Endothelial cell (in vitro differentiated cells): ENCODE measurements around the gene C22orf42. TPM values are rescaled to one million over a fixed set of nuclear protein-coding genes. Genes with fewer than 3 reads are reported as not detected.
A peak's percentile ranks its signal among the peaks of the same experiment; 100 is the strongest.
"Not testable (repeated sequence)": the region's sequence is repeated elsewhere in the genome, so short reads cannot be mapped to it uniquely, and the experiment has no call there.

Source experiments
- DNase-seq: peaks from one replicate; pipeline ENCODE4 v3.0.0; 2021; ENCODE audit warnings: low spot score
- H3K27ac Mint-ChIP-seq: one replicate; pipeline ENCODE4 v1.8.0; 2021; ENCODE audit warnings: mixed read lengths, inconsistent platforms; ENCODE audit not compliant: unreplicated experiment
- H3K27me3 Mint-ChIP-seq: one replicate; pipeline ENCODE4 v1.8.0; 2021; ENCODE audit warnings: mild to moderate bottlenecking, moderate library complexity, mixed read lengths, inconsistent platforms; ENCODE audit not compliant: unreplicated experiment
- H3K36me3 Mint-ChIP-seq: one replicate; pipeline ENCODE4 v1.8.0; 2021; ENCODE audit warnings: mild to moderate bottlenecking, low read depth, mixed read lengths, inconsistent platforms; ENCODE audit not compliant: unreplicated experiment
- H3K4me1 Mint-ChIP-seq: one replicate; pipeline ENCODE4 v1.8.0; 2021; ENCODE audit warnings: mild to moderate bottlenecking, mixed read lengths, inconsistent platforms; ENCODE audit not compliant: unreplicated experiment
- H3K4me3 Mint-ChIP-seq: one replicate; pipeline ENCODE4 v1.8.0; 2021; ENCODE audit warnings: mild to moderate bottlenecking, mixed read lengths, inconsistent platforms; ENCODE audit not compliant: unreplicated experiment
- H3K9me3 Mint-ChIP-seq: one replicate; pipeline ENCODE4 v1.8.0; 2021; ENCODE audit warnings: mixed read lengths, inconsistent platforms; ENCODE audit not compliant: unreplicated experiment
- total RNA-seq: library from RNA; stranded (reverse); fragmentation: NEBNext Ultra II Directional; extraction: Animal tissue kit (Norgen Biotek cat#: 25700); gene quantifications from one replicate; pipeline ENCODE4 v1.2.1, GENCODE V29; 2021; ENCODE audit not compliant: unreplicated experiment
- TF ChIP-seq, protein P1 (sequence below): fragments of 200-600 bp; sonication (generic); IDR thresholded peaks from one replicate; pipeline ENCODE4 v1.5.0; 2021; ENCODE audit warnings: antibody characterized with exemption; ENCODE audit not compliant: unreplicated experiment

Gene C22orf42
- total RNA-seq, 1 donor from 2014 or later, result not detected

- DNase-seq, result no peak
- TF ChIP-seq, protein P1, sequence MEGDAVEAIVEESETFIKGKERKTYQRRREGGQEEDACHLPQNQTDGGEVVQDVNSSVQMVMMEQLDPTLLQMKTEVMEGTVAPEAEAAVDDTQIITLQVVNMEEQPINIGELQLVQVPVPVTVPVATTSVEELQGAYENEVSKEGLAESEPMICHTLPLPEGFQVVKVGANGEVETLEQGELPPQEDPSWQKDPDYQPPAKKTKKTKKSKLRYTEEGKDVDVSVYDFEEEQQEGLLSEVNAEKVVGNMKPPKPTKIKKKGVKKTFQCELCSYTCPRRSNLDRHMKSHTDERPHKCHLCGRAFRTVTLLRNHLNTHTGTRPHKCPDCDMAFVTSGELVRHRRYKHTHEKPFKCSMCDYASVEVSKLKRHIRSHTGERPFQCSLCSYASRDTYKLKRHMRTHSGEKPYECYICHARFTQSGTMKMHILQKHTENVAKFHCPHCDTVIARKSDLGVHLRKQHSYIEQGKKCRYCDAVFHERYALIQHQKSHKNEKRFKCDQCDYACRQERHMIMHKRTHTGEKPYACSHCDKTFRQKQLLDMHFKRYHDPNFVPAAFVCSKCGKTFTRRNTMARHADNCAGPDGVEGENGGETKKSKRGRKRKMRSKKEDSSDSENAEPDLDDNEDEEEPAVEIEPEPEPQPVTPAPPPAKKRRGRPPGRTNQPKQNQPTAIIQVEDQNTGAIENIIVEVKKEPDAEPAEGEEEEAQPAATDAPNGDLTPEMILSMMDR, result no peak
- peaks cover 2% of the 10 kb centered on the region for H3K27me3 Mint-ChIP-seq
- H3K4me3 Mint-ChIP-seq, result no peak overlapping the region
- H3K36me3 Mint-ChIP-seq, result peaks cover 3% of the 10 kb centered on the region
- no peak overlapping the region for H3K27ac Mint-ChIP-seq
- no peaks in the 10 kb centered on the region for H3K9me3 Mint-ChIP-seq
- H3K4me1 Mint-ChIP-seq, result peaks cover 35% of the 10 kb centered on the region
Observed at GRCh38 chr22:32144496-32145274, 14.4 kb downstream of the C22orf42 start.

GRCh38 chr22:32142600-32142999 is 16.5 kb downstream of the C22orf42 start:
- Mint-ChIP-seq H3K36me3 (peaks cover 4% of the 10 kb centered on the region), H3K4me1 (peaks cover 50% of the 10 kb centered on the region), H3K27ac (peak overlapping the region; percentile 9), H3K4me3 (no peak overlapping the region), H3K27me3 (peaks cover 4% of the 10 kb centered on the region), H3K9me3 (no peaks in the 10 kb centered on the region)
- TF ChIP-seq, protein P1, result no peak
- DNase-seq, result no peak

- not testable (repeated sequence) for H3K27ac Mint-ChIP-seq, H3K9me3 Mint-ChIP-seq, DNase-seq, H3K36me3 Mint-ChIP-seq, H3K4me3 Mint-ChIP-seq, H3K27me3 Mint-ChIP-seq
- TF ChIP-seq, protein P1, result peak; percentile 39
- H3K4me1 Mint-ChIP-seq, result peaks cover 60% of the 10 kb centered on the region
Observed at GRCh38 chr22:32140688-32141087, 18.4 kb downstream of the C22orf42 start.

GRCh38 chr22:32138576-32138975 is 20.5 kb downstream of the C22orf42 start:
- Mint-ChIP-seq H3K4me1 (peaks cover 52% of the 10 kb centered on the region), H3K27ac (peak overlapping the region; percentile 39)
- not testable (repeated sequence) for DNase-seq, H3K36me3 Mint-ChIP-seq, H3K27me3 Mint-ChIP-seq, H3K9me3 Mint-ChIP-seq, H3K4me3 Mint-ChIP-seq

GRCh38 chr22:32137731-32138324 is 21.3 kb downstream of the C22orf42 start:
- H3K27me3 Mint-ChIP-seq, H3K4me3 Mint-ChIP-seq, H3K9me3 Mint-ChIP-seq, DNase-seq, H3K36me3 Mint-ChIP-seq: not testable (repeated sequence)
- Mint-ChIP-seq H3K4me1 (peaks cover 47% of the 10 kb centered on the region), H3K27ac (peak overlapping the region; percentile 68)

GRCh38 chr22:32136881-32137280 is 22.2 kb downstream of the C22orf42 start:
- not testable (repeated sequence) for H3K36me3 Mint-ChIP-seq, DNase-seq, H3K4me3 Mint-ChIP-seq, H3K9me3 Mint-ChIP-seq, H3K27me3 Mint-ChIP-seq
- Mint-ChIP-seq H3K27ac (peak overlapping the region; percentile 68), H3K4me1 (peaks cover 37% of the 10 kb centered on the region)

DNA sequence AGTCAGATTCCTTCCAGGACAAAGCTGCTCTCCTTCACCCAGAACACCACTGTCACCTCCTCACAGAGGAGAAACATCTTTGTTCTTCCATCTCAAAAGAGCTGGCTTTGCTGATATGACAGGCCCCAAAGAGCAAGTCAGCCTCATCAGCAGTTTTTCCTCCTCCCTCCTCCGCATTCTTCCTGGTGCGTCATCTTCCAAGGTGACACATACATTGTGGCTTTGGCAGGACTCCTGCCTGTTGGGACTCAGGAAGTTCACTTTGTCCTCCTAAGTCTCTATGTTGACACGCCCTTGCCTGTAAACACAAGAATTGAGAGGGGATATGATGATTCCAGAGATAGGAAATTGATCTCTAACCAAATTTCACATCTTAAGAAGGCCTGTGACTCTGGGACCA is 23.1 kb downstream of the C22orf42 start:
- not testable (repeated sequence) for H3K4me3 Mint-ChIP-seq, H3K9me3 Mint-ChIP-seq, H3K27me3 Mint-ChIP-seq, H3K36me3 Mint-ChIP-seq, DNase-seq
- Mint-ChIP-seq H3K4me1 (peaks cover 30% of the 10 kb centered on the region), H3K27ac (peak overlapping the region; percentile 18)

DNA sequence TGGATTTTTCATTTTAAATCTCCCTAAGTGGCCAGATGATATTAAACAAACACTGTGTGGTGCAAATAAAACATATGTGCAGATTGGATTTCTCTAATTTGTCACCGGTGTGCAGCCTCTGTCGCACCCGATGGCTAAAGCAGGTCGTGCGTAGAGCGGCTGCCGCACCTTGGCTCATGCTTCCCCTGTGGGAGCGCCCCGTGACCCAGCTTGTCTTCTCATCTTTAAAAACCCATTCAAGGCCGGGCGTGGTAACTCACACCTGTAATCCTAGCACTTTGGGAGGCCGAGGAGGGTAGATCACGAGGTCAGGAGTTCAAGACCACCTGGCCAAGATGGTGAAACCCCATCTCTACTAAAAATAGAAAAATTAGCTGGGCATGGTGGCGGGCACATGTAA is 24.3 kb downstream of the C22orf42 start:
- peaks cover 27% of the 10 kb centered on the region for H3K4me1 Mint-ChIP-seq
- H3K27me3 Mint-ChIP-seq, H3K27ac Mint-ChIP-seq, H3K9me3 Mint-ChIP-seq, H3K36me3 Mint-ChIP-seq, H3K4me3 Mint-ChIP-seq, DNase-seq: not testable (repeated sequence)
